ENCODE measurements around the gene R3HDM4. TPM values are rescaled to one million over a fixed set of nuclear protein-coding genes. Genes with fewer than 3 reads are reported as not detected.

The R3HDM4 gene
- total and polyA plus RNA-seq, 2 donors (not counting 3 experiments of a cell fraction or from before 2014, with no cell fraction given) = 51.8 to 53.9 TPM

DNA sequence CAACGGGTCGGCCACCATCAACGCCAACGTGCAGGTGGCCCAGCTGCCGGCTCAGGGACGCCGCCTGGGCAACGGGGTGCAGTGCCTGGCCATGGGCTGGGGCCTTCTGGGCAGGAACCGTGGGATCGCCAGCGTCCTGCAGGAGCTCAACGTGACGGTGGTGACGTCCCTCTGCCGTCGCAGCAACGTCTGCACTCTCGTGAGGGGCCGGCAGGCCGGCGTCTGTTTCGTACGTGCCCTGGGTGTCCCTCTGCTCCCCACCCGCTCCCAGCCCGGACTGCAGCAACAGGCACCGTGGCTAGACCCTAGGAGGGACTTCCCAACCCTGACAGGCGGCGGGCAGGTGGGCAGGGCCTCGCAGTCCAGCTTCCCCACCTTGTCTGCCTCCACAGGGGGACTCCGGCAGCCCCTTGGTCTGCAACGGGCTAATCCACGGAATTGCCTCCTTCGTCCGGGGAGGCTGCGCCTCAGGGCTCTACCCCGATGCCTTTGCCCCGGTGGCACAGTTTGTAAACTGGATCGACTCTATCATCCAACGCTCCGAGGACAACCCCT lies 57.4 kb downstream of the R3HDM4 start:
- POLR2A ChIA-PET = no interaction called here
- no peak for TF ChIP-seq GATA2 (IDR thresholded peaks at IDR 0.05; ENCODE audit: insufficient read depth, insufficient read length, low read depth, low read length)
- TF ChIP-seq, protein P1, sequence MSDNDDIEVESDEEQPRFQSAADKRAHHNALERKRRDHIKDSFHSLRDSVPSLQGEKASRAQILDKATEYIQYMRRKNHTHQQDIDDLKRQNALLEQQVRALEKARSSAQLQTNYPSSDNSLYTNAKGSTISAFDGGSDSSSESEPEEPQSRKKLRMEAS (IDR thresholded peaks at IDR 0.05; ENCODE audit: insufficient read depth, insufficient read length) = no peak
- TF ChIP-seq POLR2A (IDR thresholded peaks at IDR 0.05; ENCODE audit: low read depth, low read length) = no peak
- no peak for TF ChIP-seq FOS (IDR thresholded peaks at IDR 0.05; ENCODE audit: borderline replicate concordance, insufficient read depth, low read length)
- TF ChIP-seq POLR2AphosphoS5 (IDR thresholded peaks at IDR 0.05; ENCODE audit: insufficient read depth, low read depth, low read length) = no peak
- no peak for TF ChIP-seq MYC (IDR thresholded peaks at IDR 0.05; ENCODE audit: low read depth, low read length)
- no peak for TF ChIP-seq EZH2 (IDR thresholded peaks at IDR 0.05; ENCODE audit: borderline replicate concordance, low read depth, low read length, severe bottlenecking)
- TF ChIP-seq, protein P2, sequence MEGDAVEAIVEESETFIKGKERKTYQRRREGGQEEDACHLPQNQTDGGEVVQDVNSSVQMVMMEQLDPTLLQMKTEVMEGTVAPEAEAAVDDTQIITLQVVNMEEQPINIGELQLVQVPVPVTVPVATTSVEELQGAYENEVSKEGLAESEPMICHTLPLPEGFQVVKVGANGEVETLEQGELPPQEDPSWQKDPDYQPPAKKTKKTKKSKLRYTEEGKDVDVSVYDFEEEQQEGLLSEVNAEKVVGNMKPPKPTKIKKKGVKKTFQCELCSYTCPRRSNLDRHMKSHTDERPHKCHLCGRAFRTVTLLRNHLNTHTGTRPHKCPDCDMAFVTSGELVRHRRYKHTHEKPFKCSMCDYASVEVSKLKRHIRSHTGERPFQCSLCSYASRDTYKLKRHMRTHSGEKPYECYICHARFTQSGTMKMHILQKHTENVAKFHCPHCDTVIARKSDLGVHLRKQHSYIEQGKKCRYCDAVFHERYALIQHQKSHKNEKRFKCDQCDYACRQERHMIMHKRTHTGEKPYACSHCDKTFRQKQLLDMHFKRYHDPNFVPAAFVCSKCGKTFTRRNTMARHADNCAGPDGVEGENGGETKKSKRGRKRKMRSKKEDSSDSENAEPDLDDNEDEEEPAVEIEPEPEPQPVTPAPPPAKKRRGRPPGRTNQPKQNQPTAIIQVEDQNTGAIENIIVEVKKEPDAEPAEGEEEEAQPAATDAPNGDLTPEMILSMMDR (IDR thresholded peaks at IDR 0.05; ENCODE audit: extremely low read depth in 1 of 2, insufficient read depth in 1 of 2, low read depth in 1 of 2, low read length in 2 of 2) = no peak
- no peak for TF ChIP-seq JUN (IDR thresholded peaks at IDR 0.05; ENCODE audit: borderline replicate concordance, insufficient read depth, insufficient read length, low read depth)
- H3K36me3 ChIP-seq (ENCODE audit: control insufficient read depth in 2 of 2, extremely low read depth in 1 of 2, insufficient read depth in 2 of 2, low read length in 2 of 2) = no peaks in the 10 kb centered on the region
- H3K79me2 ChIP-seq (ENCODE audit: control insufficient read depth, insufficient read depth, low read length) = no peaks in the 10 kb centered on the region
- H4K20me1 ChIP-seq (replicated peaks; ENCODE audit: control insufficient read depth, extremely low read depth, insufficient read depth, low read length) = no peaks in the 10 kb centered on the region
- H3K27me3 ChIP-seq (ENCODE audit: control insufficient read depth in 2 of 2, insufficient read depth in 2 of 2, low read length in 2 of 2) = peaks cover 0 to 2% of the 10 kb centered on the region in 2 experiments
- no peak overlapping the region for H2AFZ ChIP-seq (ENCODE audit: low read depth, low read length)
- FAIRE-seq (no peak), DNase-seq (ENCODE audit: low read depth, low spot score) (no peak)
- no peak overlapping the region for H3K27ac ChIP-seq (ENCODE audit: insufficient read depth, low read depth, low read length)
- BruUV-seq (replicated peaks) = no TSS peak
- CTCF ChIA-PET = interaction anchor here (0.9 to 2.1 kb wide), 5 partner anchors 9 to 129 kb away, joined by 3 to 8 read pairs (median 4); partner anchors contain the start of gene WDR18
- H3K9me1 ChIP-seq (replicated peaks; ENCODE audit: control insufficient read depth, extremely low read depth, insufficient read depth, low read length) = no peaks in the 10 kb centered on the region
- no peaks in the 10 kb centered on the region for H3K4me1 ChIP-seq (ENCODE audit: control insufficient read depth, extremely low read depth, insufficient read depth, low read length)
- H3K4me2 ChIP-seq (ENCODE audit: insufficient read depth, low read length) = no peak overlapping the region
- no peaks in the 10 kb centered on the region for H3K9me3 ChIP-seq (replicated peaks; ENCODE audit: control insufficient read depth, insufficient read depth, low read length)
- intact Hi-C loops (cut with micrococcal nuclease) (loop anchor here (2.0 kb wide), 1 partner anchor 85 kb away; no protein-coding TSS in a partner anchor), dilution Hi-C loops (cut with MboI; ENCODE audit: extremely low pct_ligation_motif_present, low sequenced_read_pairs) (no loop called here)
- no peak overlapping the region for H3K4me3 ChIP-seq (replicated peaks in 1 of 3; ENCODE audit: insufficient read depth in 1 of 3, low read depth in 1 of 3, low read length in 3 of 3)
- no peak overlapping the region for H3K9ac ChIP-seq (replicated peaks; ENCODE audit: extremely low read depth, insufficient read depth, low read length)

Data from endothelial cell of umbilical vein (primary cell).